Tibial nerve (tissue), 3 donors: ENCODE results near the gene CENPP.

Experiments
- CTCF ChIP-seq, 5 experiments: fragments of 200-600 bp in 3 of 5; fragments of 450-650 bp in 2 of 5; sonication (generic) in 3 of 5; IDR thresholded peaks; one replicate each; pipeline ENCODE4 v1.5.1; 2016 to 2019; ENCODE audit warnings: antibody characterized with exemption in 5 of 5, mild to moderate bottlenecking in 3 of 5, moderate library complexity in 2 of 5
- POLR2A ChIP-seq, 2 donors: fragments of 450-650 bp; IDR thresholded peaks; one replicate each; pipeline ENCODE4 v1.6.1; 2017; ENCODE audit warnings: antibody characterized with exemption in 2 of 2, mild to moderate bottlenecking in 2 of 2, moderate library complexity in 2 of 2

DNA sequence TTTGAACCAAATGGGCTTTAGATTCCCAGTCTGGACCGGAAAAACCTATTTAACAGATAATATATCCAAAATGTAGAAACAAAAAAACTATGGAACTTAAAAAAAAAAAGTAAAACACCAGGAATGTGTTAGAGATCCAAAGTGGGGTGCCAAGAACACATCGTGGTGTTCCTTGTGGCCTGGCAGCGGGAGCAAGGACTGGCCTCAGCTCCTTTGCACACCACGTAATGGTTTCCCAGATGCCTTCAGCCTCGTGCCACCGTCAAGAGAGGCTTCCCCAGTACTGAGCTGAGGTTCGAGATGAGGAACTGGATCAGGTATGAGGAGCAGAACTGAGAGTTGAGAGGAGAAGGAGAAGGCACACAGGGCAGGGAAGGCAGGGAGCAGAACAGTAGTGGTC is 153.0 kb downstream of the CENPP start:
- TF ChIP-seq CTCF (IDR thresholded peaks at IDR 0.05) (no peak), POLR2A (IDR thresholded peaks at IDR 0.05) (no peak)
